Mesendoderm (in vitro differentiated cells): ENCODE data around the gene ARRDC1. TPM values are rescaled to one million over a fixed set of nuclear protein-coding genes. Genes with fewer than 3 reads are reported as not detected.

Experiments used
- DNase-seq: peaks from one replicate; pipeline ENCODE4 v3.0.0; 2013
- H2AK5ac ChIP-seq: 2 replicates; pipeline ENCODE4 v1.6.1; 2013; ENCODE audit warnings: low read length, inconsistent platforms
- H2BK120ac ChIP-seq: 2 replicates; pipeline ENCODE4 v1.6.1; 2013; ENCODE audit warnings: low read depth, mild to moderate bottlenecking, low read length, moderate library complexity, mixed read lengths
- H2BK15ac ChIP-seq: replicated peaks from 2 replicates; pipeline ENCODE4 v1.6.1; 2013; ENCODE audit warnings: low read depth, mild to moderate bottlenecking, moderate library complexity
- H2BK5ac ChIP-seq: 2 replicates; pipeline ENCODE4 v1.6.1; 2013; ENCODE audit warnings: low read length, inconsistent platforms
- H3K18ac ChIP-seq: 2 replicates; pipeline ENCODE4 v1.6.1; 2013; ENCODE audit warnings: mild to moderate bottlenecking, low read length, mixed read lengths
- H3K23ac ChIP-seq: one replicate; pipeline ENCODE4 v1.6.1; 2013; ENCODE audit warnings: low read length
- H3K27ac ChIP-seq: 2 replicates; pipeline ENCODE4 v1.5.1; 2013; ENCODE audit warnings: low read depth, mild to moderate bottlenecking, inconsistent platforms, low read length, moderate library complexity
- H3K27me3 ChIP-seq: 2 replicates; pipeline ENCODE4 v1.6.1; 2013; ENCODE audit warnings: low read length, control low read depth, mild to moderate bottlenecking, inconsistent platforms; ENCODE audit not compliant: insufficient read depth, poor library complexity
- H3K36me3 ChIP-seq: 2 replicates; pipeline ENCODE4 v1.6.1; 2013; ENCODE audit warnings: low read length, inconsistent platforms; ENCODE audit not compliant: control insufficient read depth, insufficient read depth
- H3K4ac ChIP-seq: one replicate; pipeline ENCODE4 v1.6.1; 2013; ENCODE audit warnings: low read depth, mild to moderate bottlenecking, low read length, moderate library complexity
- H3K4me1 ChIP-seq: 2 replicates; pipeline ENCODE4 v1.6.1; 2013; ENCODE audit warnings: low read depth, low read length, inconsistent platforms; ENCODE audit not compliant: control insufficient read depth
- H3K4me2 ChIP-seq: 2 replicates; pipeline ENCODE4 v1.6.1; 2013; ENCODE audit warnings: low read length
- H3K4me3 ChIP-seq: 2 replicates; pipeline ENCODE4 v1.5.1; 2013; ENCODE audit warnings: mild to moderate bottlenecking, low read length
- H3K56ac ChIP-seq: one replicate; pipeline ENCODE4 v1.6.1; 2013; ENCODE audit warnings: low read length
- H3K79me1 ChIP-seq: 2 replicates; pipeline ENCODE4 v1.6.1; 2013; ENCODE audit warnings: low read length, inconsistent platforms
- H3K79me2 ChIP-seq: 2 replicates; pipeline ENCODE4 v1.6.1; 2013; ENCODE audit warnings: mild to moderate bottlenecking, low read length; ENCODE audit not compliant: control insufficient read depth, insufficient read depth
- H3K9ac ChIP-seq: 2 replicates; pipeline ENCODE4 v1.6.1; 2013; ENCODE audit warnings: low read length, inconsistent platforms
- H4K5ac ChIP-seq: one replicate; pipeline ENCODE4 v1.6.1; 2013; ENCODE audit warnings: low read length
- H4K8ac ChIP-seq: one replicate; pipeline ENCODE4 v1.6.1; 2013; ENCODE audit warnings: low read depth, mild to moderate bottlenecking, control low read depth, low read length, moderate library complexity
- WGBS: extraction: QIAGEN DNeasy Blood & Tissue Kit; methylation state at CpG from one replicate; pipeline ENCODE4 v1.1.7; 2013; ENCODE audit warnings: low lambda C conversion rate, missing lambda C conversion rate; ENCODE audit not compliant: insufficient coverage; ENCODE audit errors: extremely low coverage; 5-methylcytosine and 5-hydroxymethylcytosine counted together
- polyA plus RNA-seq, 2 experiments: library from polyadenylated mRNA; stranded (reverse); fragments of 200-250 nt; gene quantifications; one replicate each; pipeline ENCODE4 v1.2.3, GENCODE V29; 2013

The ARRDC1 gene
- polyA plus RNA-seq (2013, experiment 1 of 2) = 12.8 TPM
- polyA plus RNA-seq (2013, experiment 2 of 2) = 11.7 TPM

GRCh38 chr9:137605121-137606004 lies at the start of gene ARRDC1:
TSS of gene ARRDC1 (plus strand) at chr9:137605686. CDS start at chr9:137605718, 32 bp downstream.
- no peak within 1 kb of the TSS for H4K5ac ChIP-seq
- H3K27me3 ChIP-seq = no peaks in the 10 kb centered on the region
- H3K18ac ChIP-seq = peak within 1 kb of the TSS; percentile 23
- peak within 1 kb of the TSS; percentile 96 for H3K56ac ChIP-seq
- peak within 1 kb of the TSS; percentile 18 for H3K4ac ChIP-seq
- no peak within 1 kb of the TSS for H4K8ac ChIP-seq
- WGBS = no CpG with 5 or more reads among the region's 111 CpGs
- no peaks in the 10 kb centered on the region for H3K79me2 ChIP-seq
- H3K79me1 ChIP-seq = peaks cover 3% of the 10 kb centered on the region
- no peak within 1 kb of the TSS for H2BK5ac ChIP-seq
- H3K27ac ChIP-seq = no peak within 1 kb of the TSS
- H3K23ac ChIP-seq = peak within 1 kb of the TSS; percentile 94
- no peak within 1 kb of the TSS for H2AK5ac ChIP-seq
- no peak within 1 kb of the TSS for H2BK120ac ChIP-seq
- H3K36me3 ChIP-seq = no peaks in the 10 kb centered on the region
- H3K9ac ChIP-seq = peak within 1 kb of the TSS; percentile 82
- DNase-seq = peak; percentile 95
- peak within 1 kb of the TSS; percentile 43 for H3K4me3 ChIP-seq
- no peak within 1 kb of the TSS for H2BK15ac ChIP-seq
- peak within 1 kb of the TSS; percentile 74 for H3K4me2 ChIP-seq
- H3K4me1 ChIP-seq = no peaks in the 10 kb centered on the region

- Histone ChIP-seq H2BK15ac (no peak overlapping the region), H4K5ac (no peak overlapping the region), H3K56ac (no peak overlapping the region), H3K23ac (no peak overlapping the region), H3K79me1 (no peaks in the 10 kb centered on the region), H2BK5ac (no peak overlapping the region), H3K9ac (no peak overlapping the region), H3K4ac (no peak overlapping the region), H3K27me3 (no peaks in the 10 kb centered on the region), H2AK5ac (no peak overlapping the region), H3K36me3 (peaks cover 5% of the 10 kb centered on the region), H3K4me1 (no peaks in the 10 kb centered on the region), H3K27ac (no peak overlapping the region), H3K79me2 (no peaks in the 10 kb centered on the region), H3K4me2 (no peak overlapping the region), H2BK120ac (no peak overlapping the region), H4K8ac (no peak overlapping the region), H3K4me3 (no peak overlapping the region), H3K18ac (no peak overlapping the region)
- no CpG with 5 or more reads among the region's 24 CpGs for WGBS
- no peak for DNase-seq
Measured at GRCh38 chr9:137556069-137556838, 49.2 kb upstream of the ARRDC1 start.

- Histone ChIP-seq H3K4me3 (no peak overlapping the region), H3K27ac (no peak overlapping the region), H3K4me2 (no peak overlapping the region), H2BK120ac (no peak overlapping the region), H4K5ac (no peak overlapping the region), H3K9ac (no peak overlapping the region), H4K8ac (no peak overlapping the region), H3K79me1 (no peaks in the 10 kb centered on the region), H3K18ac (no peak overlapping the region), H2AK5ac (no peak overlapping the region), H3K4ac (no peak overlapping the region), H3K79me2 (no peaks in the 10 kb centered on the region), H3K23ac (no peak overlapping the region), H3K27me3 (no peaks in the 10 kb centered on the region), H3K36me3 (peaks cover 5% of the 10 kb centered on the region), H2BK15ac (no peak overlapping the region), H3K4me1 (no peaks in the 10 kb centered on the region), H3K56ac (no peak overlapping the region), H2BK5ac (no peak overlapping the region)
- DNase-seq = no peak
- WGBS = no CpG with 5 or more reads among the region's 4 CpGs
Measured at GRCh38 chr9:137558127-137558526, 47.4 kb upstream of the ARRDC1 start.

GRCh38 chr9:137564134-137564533 lies 41.4 kb upstream of the ARRDC1 start:
- no peak for DNase-seq
- Histone ChIP-seq H3K18ac (no peak overlapping the region), H3K9ac (no peak overlapping the region), H4K5ac (no peak overlapping the region), H3K36me3 (peaks cover 11% of the 10 kb centered on the region), H2BK120ac (no peak overlapping the region), H3K79me2 (no peaks in the 10 kb centered on the region), H3K4ac (no peak overlapping the region), H3K79me1 (no peaks in the 10 kb centered on the region), H3K4me1 (no peaks in the 10 kb centered on the region), H3K56ac (no peak overlapping the region), H2BK15ac (no peak overlapping the region), H4K8ac (no peak overlapping the region), H2BK5ac (no peak overlapping the region), H3K4me2 (no peak overlapping the region), H3K27ac (no peak overlapping the region), H3K27me3 (no peaks in the 10 kb centered on the region), H3K4me3 (no peak overlapping the region), H3K23ac (no peak overlapping the region), H2AK5ac (no peak overlapping the region)
- WGBS = no CpG with 5 or more reads among the region's 10 CpGs

- Histone ChIP-seq H3K23ac (no peak overlapping the region), H3K4me2 (no peak overlapping the region), H3K79me1 (no peaks in the 10 kb centered on the region), H2BK120ac (no peak overlapping the region), H3K36me3 (peaks cover 11% of the 10 kb centered on the region), H3K27ac (no peak overlapping the region), H3K4me3 (no peak overlapping the region), H2BK15ac (no peak overlapping the region), H4K5ac (no peak overlapping the region), H3K4me1 (no peaks in the 10 kb centered on the region), H4K8ac (no peak overlapping the region), H3K27me3 (no peaks in the 10 kb centered on the region), H3K56ac (no peak overlapping the region), H3K4ac (no peak overlapping the region), H3K9ac (no peak overlapping the region), H3K18ac (no peak overlapping the region), H2AK5ac (no peak overlapping the region), H3K79me2 (no peaks in the 10 kb centered on the region), H2BK5ac (no peak overlapping the region)
- WGBS = no CpG with 5 or more reads among the region's 18 CpGs
- no peak for DNase-seq
Measured at GRCh38 chr9:137564817-137565411, 40.6 kb upstream of the ARRDC1 start.
